GM18499 (cell line): ENCODE data around the gene SLC43A1.
A peak's percentile ranks its signal among the peaks of the same experiment; 100 is the strongest.
"Not testable (repeated sequence)": the region's sequence is repeated elsewhere in the genome, so short reads cannot be mapped to it uniquely, and the experiment has no call there.

Source experiments
- ATAC-seq: cut with Tn5 transposase; IDR thresholded peaks from one replicate; pipeline ENCODE4 v1.9.1; 2021; ENCODE audit warnings: moderate number of reproducible peaks; ENCODE audit not compliant: insufficient read depth, unreplicated experiment

SLC43A1 gene

DNA sequence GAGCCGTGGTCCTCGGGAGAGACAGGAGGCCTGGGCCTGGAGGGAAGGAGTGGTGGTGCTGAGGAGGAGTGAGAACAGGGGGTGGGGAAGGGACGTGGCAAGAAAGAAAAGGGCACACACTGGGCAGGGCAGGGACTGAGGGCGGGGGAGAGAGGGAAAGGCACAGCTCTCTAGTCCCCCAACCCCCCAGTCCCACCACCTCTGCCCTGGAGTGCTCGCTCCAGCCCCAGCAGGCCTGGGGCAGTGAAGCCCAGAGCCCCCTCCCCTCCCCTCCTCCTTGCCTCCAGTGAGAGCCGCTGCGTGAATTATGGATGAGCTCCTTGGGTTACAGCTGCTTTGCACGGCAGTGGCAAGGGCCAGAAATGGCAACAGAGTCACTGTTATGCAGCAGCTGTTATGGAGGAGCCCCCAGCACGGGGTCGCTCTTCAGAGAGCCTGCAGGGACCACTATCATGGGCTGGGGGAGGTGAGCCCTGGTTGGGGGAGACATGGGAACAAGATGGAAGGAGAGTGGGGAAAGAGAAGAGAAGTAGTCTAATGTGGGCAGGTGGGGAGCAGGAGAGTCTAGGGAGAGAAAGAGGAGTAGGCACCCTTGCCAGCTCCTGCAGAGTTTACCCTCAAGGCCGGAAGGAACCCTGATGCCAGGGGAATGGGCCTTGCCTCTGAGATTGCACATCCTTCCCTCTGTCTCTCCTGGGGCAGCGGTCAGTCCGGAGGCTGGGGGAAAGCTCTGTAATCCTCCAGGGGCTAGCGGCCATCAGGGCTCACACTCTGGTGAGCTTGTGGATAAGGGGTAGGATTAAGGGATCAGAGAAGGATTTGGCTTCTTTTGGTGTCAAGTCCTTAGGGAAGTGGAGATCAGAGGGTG lies 51.6 kb downstream of the SLC43A1 start:
- no peak for ATAC-seq

DNA sequence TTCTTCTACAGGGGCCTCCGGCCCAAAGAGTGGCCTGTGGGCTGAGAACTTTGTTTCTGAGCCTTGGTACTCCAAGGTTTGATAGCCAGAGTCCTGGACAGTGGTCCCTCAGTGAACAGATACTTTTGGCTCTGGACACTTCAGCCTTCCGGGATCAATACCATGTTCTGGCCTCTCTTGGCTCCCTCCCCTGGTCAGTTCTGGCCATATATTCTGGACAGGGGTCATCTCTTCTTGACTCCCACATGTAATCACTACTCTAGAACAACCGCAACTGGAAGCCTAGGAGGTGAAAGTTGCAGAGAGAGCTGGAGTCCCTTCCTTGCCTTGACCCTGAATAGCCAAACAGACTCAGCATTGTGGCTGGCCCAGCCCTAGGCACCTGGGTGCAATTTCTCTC lies 52.9 kb downstream of the SLC43A1 start:
- no peak for ATAC-seq

DNA sequence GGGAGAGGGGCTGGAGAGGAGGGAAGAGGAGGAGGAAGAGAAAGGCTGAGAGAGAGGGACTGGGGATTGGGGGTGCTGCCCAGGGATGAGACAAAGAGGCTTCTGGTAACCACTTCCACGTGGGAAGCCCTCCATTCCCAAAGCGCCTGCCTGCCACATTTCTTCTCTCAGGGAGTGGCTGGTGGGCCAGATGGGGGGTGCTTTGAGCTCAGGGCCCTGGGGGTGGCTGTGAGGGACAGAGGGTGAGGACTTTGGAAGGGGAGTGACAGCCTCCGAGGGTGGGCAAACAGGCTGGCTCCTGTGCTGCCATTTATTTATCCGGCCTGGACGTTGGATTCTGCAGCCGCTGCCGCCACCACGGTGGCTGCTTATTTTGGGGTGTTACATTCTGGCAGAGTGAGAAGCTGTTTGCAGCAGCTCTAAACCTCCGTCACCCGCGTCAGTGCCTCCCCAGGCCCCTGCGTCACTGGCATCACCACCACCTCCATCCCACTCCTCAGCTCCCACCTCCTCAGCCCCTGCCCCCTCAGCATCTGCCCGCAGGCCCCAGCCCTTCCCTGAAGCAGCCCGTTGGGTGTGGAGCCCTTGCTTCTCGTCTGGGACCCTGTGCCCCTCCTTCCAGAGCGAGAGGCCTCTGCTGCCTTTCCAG lies 53.5 kb downstream of the SLC43A1 start:
- no peak for ATAC-seq

DNA sequence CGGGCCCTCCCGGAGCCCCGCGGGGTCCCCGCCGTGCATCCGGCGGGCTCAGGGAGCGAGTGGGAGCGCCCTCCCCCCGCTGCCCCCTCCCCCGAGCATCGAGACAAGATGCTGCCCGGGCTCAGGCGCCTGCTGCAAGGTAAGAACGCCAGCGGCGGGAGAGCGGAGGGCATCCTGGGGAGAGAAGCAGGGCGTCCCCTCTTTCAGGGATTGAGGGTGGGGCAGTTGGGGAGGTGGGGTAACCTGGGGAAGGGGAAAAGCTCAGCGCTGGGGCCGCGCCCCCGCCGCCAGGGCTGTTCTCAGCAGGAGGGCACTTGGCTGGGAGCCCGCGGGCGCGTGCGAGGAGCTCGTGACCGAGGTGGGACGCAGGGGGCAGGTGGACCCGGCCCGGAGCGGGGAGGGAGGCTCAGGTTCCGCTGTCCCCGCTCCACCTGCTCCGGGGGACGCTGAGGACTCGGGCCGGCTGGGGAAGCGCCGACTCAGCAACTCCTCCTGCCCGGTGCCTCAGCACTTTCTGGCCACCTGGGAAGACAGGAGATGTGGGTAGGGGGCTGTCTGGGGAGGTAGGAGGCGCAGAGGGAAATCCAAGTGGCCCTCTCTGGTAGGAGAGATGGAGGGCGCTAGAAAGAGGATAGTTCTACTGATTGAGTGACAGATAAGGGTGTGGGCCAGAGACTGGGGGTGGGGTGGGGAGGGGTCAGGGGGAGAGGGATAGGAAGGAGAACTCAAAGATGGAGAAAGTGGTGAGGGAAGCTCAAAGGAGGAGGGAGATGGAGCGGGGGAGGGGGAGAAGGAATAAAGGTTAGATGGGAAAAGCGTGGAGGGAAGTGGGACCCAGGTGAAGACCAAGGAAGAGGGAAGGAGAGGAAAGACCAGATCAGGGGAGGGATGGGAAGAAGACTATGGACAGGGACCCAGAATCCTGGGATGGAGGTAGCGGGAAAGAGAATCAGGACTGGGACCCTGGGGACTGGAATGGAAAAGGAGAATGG lies 54.4 kb downstream of the SLC43A1 start:
- no peak for ATAC-seq

DNA sequence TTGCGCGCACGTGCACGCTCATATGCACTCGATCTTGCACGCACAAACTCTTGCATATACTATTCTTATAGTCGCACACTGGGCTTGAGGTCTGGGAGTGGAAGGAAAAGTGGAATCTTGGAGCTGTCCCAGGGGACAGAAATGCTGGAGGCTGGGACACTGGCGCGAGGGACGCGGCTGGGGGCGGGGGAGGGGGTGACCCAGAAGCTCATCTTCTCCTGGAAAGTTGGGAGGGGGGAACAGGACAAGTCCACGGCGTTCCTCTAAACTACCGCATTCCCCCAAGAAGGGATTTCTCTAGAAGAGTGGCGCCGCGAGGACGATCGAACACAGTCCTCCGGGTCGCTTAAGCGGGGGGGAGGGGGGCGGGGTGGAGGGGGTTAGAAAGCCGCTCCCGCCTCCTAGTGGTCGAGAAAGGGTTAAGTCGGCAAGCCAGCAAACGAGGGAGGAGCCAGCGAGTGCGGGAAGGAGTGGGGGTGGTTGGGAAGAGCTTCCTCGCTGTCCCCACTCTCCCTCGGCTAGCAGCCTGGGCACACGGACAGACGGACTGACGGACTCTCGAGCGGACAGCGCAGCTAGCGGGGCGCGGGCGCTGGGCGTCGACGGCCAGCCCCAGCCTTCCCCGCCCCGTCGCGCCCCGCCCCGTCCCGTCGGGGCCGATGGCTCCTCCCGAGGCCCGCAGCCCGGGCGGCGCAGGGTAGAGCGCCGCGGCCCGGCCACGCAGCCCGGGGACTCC lies 55.3 kb downstream of the SLC43A1 start, which contains the start of gene RTN4RL2:
Gene RTN4RL2, plus strand, starts transcription at position 507 of the 736 bp plus-strand sequence. CDS start 338 bp downstream, outside the sequence.
- ATAC-seq, result no peak

DNA sequence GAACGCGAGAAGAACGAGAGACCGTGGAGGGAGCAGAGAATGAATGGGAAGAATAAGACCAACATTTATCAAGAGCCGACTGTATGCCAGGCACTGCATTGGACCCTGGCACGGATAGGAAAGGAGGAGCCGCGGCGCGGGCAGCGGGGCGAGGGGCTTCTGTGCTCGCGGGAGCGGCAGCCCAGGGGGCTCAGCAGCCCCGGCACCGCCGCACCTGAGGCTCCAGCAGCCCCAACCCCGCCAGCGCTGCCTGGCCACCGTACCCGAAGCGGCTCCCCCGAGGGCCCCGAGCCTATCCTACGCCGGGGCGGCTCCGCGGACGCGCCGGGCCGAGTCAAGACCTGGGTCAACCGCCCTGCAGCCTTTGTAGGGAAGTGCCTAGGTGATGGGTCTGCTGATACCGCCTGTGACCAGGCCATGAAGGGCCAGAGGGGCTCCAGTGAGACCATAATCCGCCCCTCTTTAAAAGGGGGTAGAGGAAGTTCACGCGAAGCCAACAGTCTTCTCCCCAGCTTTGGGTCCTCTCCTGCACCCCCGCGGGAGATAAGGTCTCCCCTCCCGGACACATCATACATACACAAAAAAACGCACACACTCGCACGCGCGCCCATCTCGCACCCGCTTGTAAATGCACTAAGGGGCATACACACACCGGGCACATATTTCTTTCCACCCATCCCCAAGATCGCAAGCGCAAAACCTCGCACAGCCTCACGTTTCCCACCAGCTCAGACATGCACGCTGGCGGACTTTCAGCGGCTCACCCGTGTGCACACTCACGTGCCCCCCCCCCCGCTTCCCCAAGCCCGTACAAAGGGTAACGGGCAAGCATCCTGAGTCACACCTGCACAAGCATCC lies 56.1 kb downstream of the SLC43A1 start:
- ATAC-seq, result no peak

- ATAC-seq, result no peak
Observed at GRCh38 chr11:57458410-57459163, 56.9 kb downstream of the SLC43A1 start.

- ATAC-seq, result no peak
Observed at GRCh38 chr11:57458060-57458409, 57.5 kb downstream of the SLC43A1 start.

DNA sequence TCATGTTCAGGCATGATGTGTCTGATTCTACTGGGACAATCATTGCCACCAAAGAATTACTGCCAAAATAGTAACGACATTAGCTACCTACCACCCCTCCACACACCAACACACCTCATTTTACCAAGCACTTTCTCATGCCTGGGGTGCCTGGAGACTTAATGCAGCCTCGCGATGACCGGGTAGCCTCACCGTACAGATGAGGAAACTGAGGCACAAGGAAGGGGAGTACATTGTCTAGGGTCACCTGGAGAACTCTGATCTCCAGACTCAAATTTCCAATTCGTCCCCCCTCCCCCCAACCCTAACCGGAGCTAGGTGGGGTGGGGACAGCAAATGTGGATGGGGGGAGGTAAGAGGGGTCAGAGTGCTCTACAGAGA lies 57.9 kb downstream of the SLC43A1 start:
- ATAC-seq, result peak; percentile 20

DNA sequence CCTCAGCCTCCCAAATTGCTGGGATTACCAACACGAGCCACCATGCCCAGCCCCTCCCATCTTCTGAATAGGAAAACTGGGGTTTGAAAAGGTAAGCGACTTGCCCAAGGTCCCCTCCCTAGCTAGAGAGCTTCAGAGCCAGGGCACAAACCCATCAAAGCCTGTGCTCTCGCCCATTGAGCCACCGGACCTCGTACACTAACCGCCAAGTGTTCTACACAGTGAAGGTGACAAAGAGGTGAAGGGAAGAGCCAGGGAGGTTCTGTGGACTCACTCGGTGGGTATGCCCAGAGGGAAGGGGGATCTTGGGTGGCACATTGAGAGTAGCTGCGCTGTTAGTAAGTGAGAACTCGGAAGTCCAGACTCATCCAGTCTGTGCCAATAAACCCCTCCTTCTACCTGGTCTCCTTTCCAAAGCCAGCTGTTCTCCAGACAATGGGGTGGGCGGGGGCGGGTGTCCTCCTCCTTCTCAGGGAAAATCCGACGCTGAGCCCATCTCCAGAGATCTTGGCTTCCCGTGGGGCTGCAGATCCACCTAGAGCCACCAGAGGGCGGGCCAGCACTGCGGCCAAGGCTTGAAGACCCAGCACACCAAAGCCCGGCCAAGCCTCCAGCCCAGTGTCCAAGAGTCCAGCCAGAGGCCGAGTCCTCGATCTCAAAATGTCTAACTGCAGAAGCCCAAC lies 58.4 kb downstream of the SLC43A1 start:
- ATAC-seq, result peak; percentile 53

GRCh38 chr11:57453543-57454177 lies 61.8 kb downstream of the SLC43A1 start:
- no peak for ATAC-seq

DNA sequence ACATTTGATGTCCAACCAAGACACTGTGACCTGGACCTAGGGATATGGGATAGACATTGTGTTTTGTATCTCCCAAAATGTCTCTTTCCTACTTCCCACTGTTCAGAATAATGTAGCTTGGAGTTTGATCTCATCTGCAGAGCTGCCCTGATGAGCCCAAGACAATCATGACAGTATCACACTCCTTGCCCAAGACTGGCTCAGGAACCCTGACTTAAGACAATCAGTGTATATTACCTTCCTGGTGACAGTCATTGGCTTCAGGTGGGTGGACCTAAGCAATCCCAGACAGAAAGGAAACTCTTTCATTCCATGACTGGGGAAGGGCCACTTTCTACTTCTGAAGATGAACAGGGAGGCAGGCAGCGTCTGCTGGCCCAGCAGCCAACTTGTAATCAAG lies 69.4 kb downstream of the SLC43A1 start:
- no peak for ATAC-seq

- not testable (repeated sequence) for ATAC-seq
Observed at GRCh38 chr11:57445122-57445394, 70.4 kb downstream of the SLC43A1 start.

- ATAC-seq, result no peak
Observed at GRCh38 chr11:57444362-57445121, 71.0 kb downstream of the SLC43A1 start.

- no peak for ATAC-seq
Observed at GRCh38 chr11:57440744-57441414, 74.6 kb downstream of the SLC43A1 start.

DNA sequence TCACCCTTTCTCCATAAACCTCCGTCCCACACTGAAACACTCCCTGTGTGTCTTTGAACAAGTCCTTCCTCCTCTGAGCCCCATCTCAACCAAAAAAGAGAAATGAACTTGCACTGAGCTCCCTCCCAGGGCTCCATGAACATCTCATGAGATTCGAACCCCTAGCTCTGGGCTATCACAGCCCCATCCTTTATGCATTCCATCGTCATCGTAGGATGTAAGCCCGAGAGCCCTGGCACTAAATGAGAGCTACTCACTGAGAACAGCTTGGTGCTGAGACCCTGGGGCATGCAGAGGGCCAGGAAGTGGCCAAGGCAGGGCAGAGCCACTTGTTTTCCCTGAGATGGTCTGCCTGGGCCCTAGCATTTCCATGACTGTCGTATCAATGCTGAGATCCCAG lies 75.7 kb downstream of the SLC43A1 start:
- ATAC-seq, result no peak
